Measurements from ENCODE around the gene SAMSN1.

Gene SAMSN1

DNA sequence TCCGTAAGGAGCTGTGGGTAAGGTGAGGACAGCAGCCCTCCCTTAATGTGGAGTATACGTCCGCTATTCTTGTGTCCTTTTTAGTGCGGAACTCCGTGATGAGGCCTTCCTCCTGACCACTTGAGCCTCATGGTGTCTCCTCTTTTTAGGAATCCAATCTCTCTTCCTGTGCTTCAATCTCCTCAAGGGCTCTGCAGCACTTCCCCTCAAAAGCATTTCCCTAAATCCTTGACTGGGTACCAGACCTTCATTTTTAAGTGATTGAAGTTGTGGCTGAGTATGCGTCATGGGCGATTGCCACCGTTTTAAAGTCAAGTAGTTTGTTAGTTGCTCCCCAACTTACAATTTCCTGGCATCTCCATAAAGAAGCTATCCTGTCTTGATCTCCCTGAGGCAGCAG, 62.8 kb downstream of the SAMSN1 start:
- no peak overlapping the region for H3K27ac ChIP-seq
- no peak for DNase-seq (ENCODE audit: low spot score)
- CTCF ChIA-PET, result no interaction called here
- TF ChIP-seq, protein P1, sequence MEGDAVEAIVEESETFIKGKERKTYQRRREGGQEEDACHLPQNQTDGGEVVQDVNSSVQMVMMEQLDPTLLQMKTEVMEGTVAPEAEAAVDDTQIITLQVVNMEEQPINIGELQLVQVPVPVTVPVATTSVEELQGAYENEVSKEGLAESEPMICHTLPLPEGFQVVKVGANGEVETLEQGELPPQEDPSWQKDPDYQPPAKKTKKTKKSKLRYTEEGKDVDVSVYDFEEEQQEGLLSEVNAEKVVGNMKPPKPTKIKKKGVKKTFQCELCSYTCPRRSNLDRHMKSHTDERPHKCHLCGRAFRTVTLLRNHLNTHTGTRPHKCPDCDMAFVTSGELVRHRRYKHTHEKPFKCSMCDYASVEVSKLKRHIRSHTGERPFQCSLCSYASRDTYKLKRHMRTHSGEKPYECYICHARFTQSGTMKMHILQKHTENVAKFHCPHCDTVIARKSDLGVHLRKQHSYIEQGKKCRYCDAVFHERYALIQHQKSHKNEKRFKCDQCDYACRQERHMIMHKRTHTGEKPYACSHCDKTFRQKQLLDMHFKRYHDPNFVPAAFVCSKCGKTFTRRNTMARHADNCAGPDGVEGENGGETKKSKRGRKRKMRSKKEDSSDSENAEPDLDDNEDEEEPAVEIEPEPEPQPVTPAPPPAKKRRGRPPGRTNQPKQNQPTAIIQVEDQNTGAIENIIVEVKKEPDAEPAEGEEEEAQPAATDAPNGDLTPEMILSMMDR (conservative IDR thresholded peaks at IDR 0.05; ENCODE audit: low read depth), result no peak
- POLR2A ChIA-PET (ENCODE audit: low non-redundant PET), result no interaction called here

DNA sequence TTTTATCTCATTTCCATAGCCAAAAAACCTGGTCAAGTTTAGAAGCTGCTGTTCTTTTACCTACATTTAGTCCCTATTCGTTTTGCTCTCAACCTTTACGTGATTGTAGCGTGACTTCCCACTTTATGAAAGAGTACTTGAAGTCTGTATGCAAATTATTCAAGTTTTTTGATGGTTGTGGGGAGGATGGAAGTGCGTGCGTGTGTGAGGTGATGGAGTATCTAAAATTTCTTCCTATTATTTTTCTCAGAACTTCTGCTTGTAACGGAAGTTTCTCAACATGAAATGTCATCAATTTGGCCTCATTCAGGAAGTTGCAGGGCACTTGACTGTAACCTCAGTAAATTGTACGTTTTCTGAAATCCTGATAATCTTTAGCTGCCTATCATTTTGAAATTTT, 64.0 kb downstream of the SAMSN1 start:
- TF ChIP-seq, protein P1 (conservative IDR thresholded peaks at IDR 0.05; ENCODE audit: low read depth), result no peak
- H3K27ac ChIP-seq, result no peak overlapping the region
- POLR2A ChIA-PET (ENCODE audit: low non-redundant PET), result no interaction called here
- CTCF ChIA-PET, result no interaction called here
- DNase-seq (ENCODE audit: low spot score), result no peak

DNA sequence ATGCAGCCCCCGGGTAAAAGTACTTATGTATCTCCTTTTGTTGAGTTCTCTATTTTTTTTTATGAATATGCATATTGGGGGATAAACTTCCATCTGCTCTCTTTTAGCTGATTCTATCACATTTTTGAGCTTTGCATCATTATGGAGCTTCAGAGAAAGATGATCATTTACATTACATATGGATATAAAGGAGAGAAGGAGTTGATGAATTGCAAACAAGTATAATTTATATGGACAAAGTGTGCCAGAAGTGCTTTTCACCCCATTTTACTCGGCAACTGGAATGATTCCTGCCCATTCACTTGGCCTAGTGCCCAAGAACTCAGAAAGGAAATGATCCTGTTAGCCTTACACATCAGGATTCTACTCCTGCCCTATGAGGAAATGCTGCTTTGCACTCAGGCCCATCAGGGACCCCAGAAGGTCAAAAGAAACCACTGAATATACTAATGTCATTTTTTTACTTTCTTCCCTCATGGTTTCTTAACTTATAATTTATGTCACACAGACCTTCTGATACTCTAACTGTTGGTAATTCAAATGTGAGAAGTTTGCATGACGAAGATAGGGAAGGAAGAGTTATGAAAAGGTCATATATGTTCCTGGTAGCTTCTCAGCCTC, 65.6 kb downstream of the SAMSN1 start:
- CTCF ChIA-PET, result no interaction called here
- TF ChIP-seq, protein P1 (conservative IDR thresholded peaks at IDR 0.05; ENCODE audit: low read depth), result no peak
- POLR2A ChIA-PET (ENCODE audit: low non-redundant PET), result no interaction called here
- H3K27ac ChIP-seq, result no peak overlapping the region
- DNase-seq (ENCODE audit: low spot score), result no peak

DNA sequence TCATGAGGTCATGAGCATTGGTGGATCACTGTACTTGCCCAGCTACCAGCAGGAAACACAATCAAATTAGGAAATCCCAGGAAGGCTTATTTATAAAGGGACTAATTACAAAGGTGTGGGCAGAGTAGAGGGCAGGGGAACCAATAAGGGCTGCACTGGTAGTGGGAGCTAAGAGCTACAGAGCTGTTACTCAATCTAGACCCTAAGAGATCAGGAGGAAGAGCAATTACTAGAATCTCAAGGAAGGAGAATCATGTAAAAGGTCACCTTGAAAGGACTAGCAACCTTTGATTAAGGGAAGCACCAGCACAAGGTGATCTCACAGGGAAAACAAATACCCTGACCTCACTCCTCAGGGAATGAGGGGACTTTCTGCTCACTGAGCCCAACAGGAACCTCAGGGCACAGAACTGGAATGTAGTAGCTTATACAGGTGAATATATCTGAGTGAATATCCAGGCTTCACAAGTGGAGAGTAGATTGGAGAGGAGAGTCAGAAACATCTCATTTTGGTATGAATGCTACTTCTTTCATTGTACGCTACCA, 66.8 kb downstream of the SAMSN1 start:
- no peak for DNase-seq (ENCODE audit: low spot score)
- CTCF ChIA-PET, result no interaction called here
- POLR2A ChIA-PET (ENCODE audit: low non-redundant PET), result no interaction called here
- TF ChIP-seq, protein P1 (conservative IDR thresholded peaks at IDR 0.05; ENCODE audit: low read depth), result no peak
- H3K27ac ChIP-seq, result no peak overlapping the region

DNA sequence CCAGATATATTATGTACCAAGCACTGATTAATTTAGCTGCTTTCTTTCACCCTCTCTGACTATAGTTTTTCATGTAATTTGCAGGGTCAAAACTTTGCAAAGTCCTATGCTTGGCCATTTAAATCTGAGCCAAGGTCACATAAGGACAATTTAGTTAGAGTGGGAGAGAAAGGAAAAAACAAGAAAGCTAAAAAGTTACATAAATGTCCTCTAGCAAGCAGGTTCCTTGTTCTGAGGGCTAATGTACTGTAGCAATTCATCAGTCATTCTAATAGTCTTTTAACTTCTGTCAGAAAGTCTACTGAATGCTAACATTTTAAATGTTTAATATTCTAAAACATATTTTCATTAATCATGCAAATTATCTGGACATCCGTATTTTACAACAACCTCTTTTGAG, 68.3 kb downstream of the SAMSN1 start:
- TF ChIP-seq, protein P1 (conservative IDR thresholded peaks at IDR 0.05; ENCODE audit: low read depth), result no peak
- ChIA-PET POLR2A (ENCODE audit: low non-redundant PET) (no interaction called here), CTCF (interaction anchor here (0.6 kb wide), 1 partner anchor 1643 kb away, joined by 4 read pairs; no protein-coding TSS in a partner anchor)
- DNase-seq (ENCODE audit: low spot score), result no peak
- no peak overlapping the region for H3K27ac ChIP-seq

DNA sequence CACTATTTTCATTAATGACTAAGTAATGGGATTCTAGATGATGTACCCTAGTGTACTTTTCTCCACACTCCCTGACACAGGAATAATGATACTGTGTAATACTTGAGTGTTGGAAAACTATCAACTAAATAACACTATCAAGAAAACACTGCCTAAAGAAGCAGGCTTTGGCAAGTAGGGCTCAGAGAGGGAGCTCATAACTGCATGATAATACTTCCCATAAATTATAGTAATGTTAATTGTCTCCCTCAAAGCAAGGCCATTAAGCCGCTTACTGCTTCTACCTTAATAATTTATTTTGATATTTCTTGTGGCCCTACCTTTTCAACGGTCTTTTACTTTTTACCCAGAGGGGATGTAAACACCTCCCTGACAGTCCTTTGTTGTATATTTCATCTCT, 69.0 kb downstream of the SAMSN1 start:
- DNase-seq (ENCODE audit: low spot score), result no peak
- no peak overlapping the region for H3K27ac ChIP-seq
- TF ChIP-seq, protein P1 (conservative IDR thresholded peaks at IDR 0.05; ENCODE audit: low read depth), result no peak
- POLR2A ChIA-PET (ENCODE audit: low non-redundant PET), result no interaction called here
- CTCF ChIA-PET, result interaction anchor here (0.6 kb wide), 1 partner anchor 1644 kb away, joined by 4 read pairs; no protein-coding TSS in a partner anchor

Measured in RWPE1 (cell line).